Loucy (cell line): ENCODE measurements around the gene CCDC85C.

Source experiments
- H2AFZ ChIP-seq: fragments of 200-600 bp; sonication (generic); 2 replicates; pipeline ENCODE4 v1.6.0; 2016; ENCODE audit warnings: antibody characterized with exemption, mild to moderate bottlenecking, low read length, moderate library complexity
- H3F3A ChIP-seq: fragments of 200-600 bp; 2 replicates; pipeline ENCODE4 v1.6.0; 2016; ENCODE audit warnings: antibody characterized with exemption, low read depth, mild to moderate bottlenecking
- H3K27me3 ChIP-seq: fragments of 200-600 bp; sonication (generic); 2 replicates; pipeline ENCODE4 v1.6.1; 2014; ENCODE audit warnings: low read length, mild to moderate bottlenecking; ENCODE audit not compliant: insufficient read depth, poor library complexity, severe bottlenecking
- H3K36me3 ChIP-seq: fragments of 200-600 bp; sonication (generic); 2 replicates; pipeline ENCODE4 v1.6.1; 2016; ENCODE audit warnings: low read length; ENCODE audit not compliant: insufficient read depth
- H3K4me1 ChIP-seq: fragments of 200-600 bp; sonication (generic); 2 replicates; pipeline ENCODE4 v1.5.1; 2014; ENCODE audit warnings: low read length, mild to moderate bottlenecking; ENCODE audit not compliant: insufficient read depth, poor library complexity, severe bottlenecking
- H3K4me2 ChIP-seq: fragments of 200-600 bp; sonication (generic); 2 replicates; pipeline ENCODE4 v1.6.0; 2014; ENCODE audit warnings: antibody characterized with exemption, low read length, low read depth, mild to moderate bottlenecking; ENCODE audit not compliant: poor library complexity, severe bottlenecking
- H3K4me3 ChIP-seq: fragments of 200-600 bp; sonication (generic); 2 replicates; pipeline ENCODE4 v1.5.1; 2014; ENCODE audit warnings: low read length, mild to moderate bottlenecking, mixed read lengths; ENCODE audit not compliant: poor library complexity, severe bottlenecking
- H3K79me2 ChIP-seq: fragments of 200-600 bp; sonication (generic); 2 replicates; pipeline ENCODE4 v1.6.1; 2014; ENCODE audit warnings: low read length; ENCODE audit not compliant: insufficient read depth
- H3K9ac ChIP-seq: fragments of 200-600 bp; sonication (generic); 2 replicates; pipeline ENCODE4 v1.6.0; 2014; ENCODE audit warnings: mild to moderate bottlenecking, low read depth, low read length, moderate library complexity; ENCODE audit not compliant: poor library complexity, severe bottlenecking
- H3K9me2 ChIP-seq: fragments of 200-600 bp; sonication (generic); replicated peaks from 2 replicates; pipeline ENCODE4 v1.6.1; 2016; ENCODE audit warnings: low read depth, low read length, mixed read lengths
- H3K9me3 ChIP-seq: fragments of 200-600 bp; sonication (generic); 2 replicates; pipeline ENCODE4 v1.6.1; 2014; ENCODE audit warnings: mild to moderate bottlenecking, antibody characterized with exemption, low read length, low read depth; ENCODE audit not compliant: insufficient read depth
- H4K20me1 ChIP-seq: fragments of 200-600 bp; sonication (generic); 2 replicates; pipeline ENCODE4 v1.6.0; 2014; ENCODE audit warnings: antibody characterized with exemption, low read length, mild to moderate bottlenecking; ENCODE audit not compliant: insufficient read depth, poor library complexity, severe bottlenecking
- EZH2phosphoT487 ChIP-seq: fragments of 200-600 bp; IDR thresholded peaks from 2 replicates; pipeline ENCODE4 v1.6.1; 2018; ENCODE audit warnings: antibody characterized with exemption, mild to moderate bottlenecking, moderate library complexity, borderline replicate concordance
- TF ChIP-seq, protein P1 (sequence below): fragments of 200-600 bp; sonication (generic); conservative IDR thresholded peaks from 2 replicates; pipeline ENCODE4 v1.5.1; 2014; ENCODE audit warnings: mild to moderate bottlenecking, antibody characterized with exemption, low read length

The CCDC85C gene

DNA sequence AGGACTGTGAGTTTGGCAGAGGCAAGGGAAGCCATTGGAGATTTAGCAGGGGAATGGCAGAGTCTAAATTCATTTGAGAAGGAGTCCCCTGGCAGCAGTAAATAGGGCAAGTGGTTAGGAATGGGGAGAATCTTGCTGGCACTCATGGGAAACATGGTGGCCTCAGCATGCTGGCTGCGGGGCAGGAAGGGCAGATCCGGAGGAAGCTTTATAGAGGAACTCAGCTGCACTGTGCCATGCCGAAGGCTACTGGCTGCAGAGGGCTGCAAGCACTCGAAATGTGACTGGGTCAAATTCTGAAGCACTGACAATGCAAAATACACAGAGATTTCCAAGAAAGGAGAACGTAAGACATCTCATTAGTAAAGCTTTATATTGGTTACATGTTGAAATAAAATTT lies 98.9 kb downstream of the CCDC85C start:
- Histone ChIP-seq H3K4me2 (no peak overlapping the region), H3K27me3 (no peaks in the 10 kb centered on the region), H3K9ac (no peak overlapping the region), H3K79me2 (no peaks in the 10 kb centered on the region), H3K9me2 (no peaks in the 10 kb centered on the region), H2AFZ (no peak overlapping the region), H4K20me1 (peaks cover 3% of the 10 kb centered on the region), H3K4me3 (no peak overlapping the region), H3K9me3 (no peaks in the 10 kb centered on the region), H3F3A (no peaks in the 10 kb centered on the region), H3K4me1 (no peaks in the 10 kb centered on the region), H3K36me3 (peaks cover 97% of the 10 kb centered on the region; the same call in 1 of the 2 replicates)
- TF ChIP-seq, protein P1, sequence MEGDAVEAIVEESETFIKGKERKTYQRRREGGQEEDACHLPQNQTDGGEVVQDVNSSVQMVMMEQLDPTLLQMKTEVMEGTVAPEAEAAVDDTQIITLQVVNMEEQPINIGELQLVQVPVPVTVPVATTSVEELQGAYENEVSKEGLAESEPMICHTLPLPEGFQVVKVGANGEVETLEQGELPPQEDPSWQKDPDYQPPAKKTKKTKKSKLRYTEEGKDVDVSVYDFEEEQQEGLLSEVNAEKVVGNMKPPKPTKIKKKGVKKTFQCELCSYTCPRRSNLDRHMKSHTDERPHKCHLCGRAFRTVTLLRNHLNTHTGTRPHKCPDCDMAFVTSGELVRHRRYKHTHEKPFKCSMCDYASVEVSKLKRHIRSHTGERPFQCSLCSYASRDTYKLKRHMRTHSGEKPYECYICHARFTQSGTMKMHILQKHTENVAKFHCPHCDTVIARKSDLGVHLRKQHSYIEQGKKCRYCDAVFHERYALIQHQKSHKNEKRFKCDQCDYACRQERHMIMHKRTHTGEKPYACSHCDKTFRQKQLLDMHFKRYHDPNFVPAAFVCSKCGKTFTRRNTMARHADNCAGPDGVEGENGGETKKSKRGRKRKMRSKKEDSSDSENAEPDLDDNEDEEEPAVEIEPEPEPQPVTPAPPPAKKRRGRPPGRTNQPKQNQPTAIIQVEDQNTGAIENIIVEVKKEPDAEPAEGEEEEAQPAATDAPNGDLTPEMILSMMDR = no peak
- TF ChIP-seq EZH2phosphoT487 = no peak

DNA sequence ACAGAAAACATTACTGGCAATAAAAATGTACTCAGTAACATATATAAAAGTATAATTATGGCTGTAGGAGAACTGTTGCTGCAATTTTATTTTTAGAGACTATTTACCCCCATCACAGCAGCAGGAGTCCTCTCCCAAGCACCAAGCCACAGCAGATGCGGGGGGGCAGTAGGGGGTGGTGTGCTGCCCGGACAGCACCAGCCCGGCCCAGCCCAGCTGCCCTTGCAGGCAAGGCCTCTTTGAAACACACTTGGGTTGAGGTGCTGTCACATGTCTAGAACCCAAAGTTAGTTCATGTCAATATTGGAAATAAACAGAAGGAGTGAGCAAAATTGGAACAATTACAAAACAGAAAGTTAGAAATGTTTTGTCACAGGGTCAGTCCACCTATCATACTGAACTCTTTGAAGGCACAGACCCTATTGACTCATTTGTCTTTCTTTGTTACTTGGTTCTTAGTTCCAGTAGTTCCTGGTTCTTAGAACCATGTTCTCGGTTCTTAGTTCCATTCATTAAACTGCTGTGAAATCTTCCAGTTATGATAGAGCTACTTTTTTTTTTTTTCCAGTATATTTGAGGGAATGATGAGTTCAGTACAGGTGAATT lies 100.1 kb downstream of the CCDC85C start:
- no peaks in the 10 kb centered on the region for H3K9me3 ChIP-seq
- H3K9me2 ChIP-seq = no peaks in the 10 kb centered on the region
- no peak overlapping the region for H3K4me2 ChIP-seq
- H3K36me3 ChIP-seq = peaks cover 99% of the 10 kb centered on the region; the same call in 1 of the 2 replicates
- no peaks in the 10 kb centered on the region for H3K27me3 ChIP-seq
- TF ChIP-seq EZH2phosphoT487 = no peak
- TF ChIP-seq, protein P1 = no peak
- H3K4me3 ChIP-seq = no peak overlapping the region
- H4K20me1 ChIP-seq = no peaks in the 10 kb centered on the region
- no peak overlapping the region for H2AFZ ChIP-seq
- no peaks in the 10 kb centered on the region for H3K79me2 ChIP-seq
- no peaks in the 10 kb centered on the region for H3F3A ChIP-seq
- no peaks in the 10 kb centered on the region for H3K4me1 ChIP-seq
- no peak overlapping the region for H3K9ac ChIP-seq

DNA sequence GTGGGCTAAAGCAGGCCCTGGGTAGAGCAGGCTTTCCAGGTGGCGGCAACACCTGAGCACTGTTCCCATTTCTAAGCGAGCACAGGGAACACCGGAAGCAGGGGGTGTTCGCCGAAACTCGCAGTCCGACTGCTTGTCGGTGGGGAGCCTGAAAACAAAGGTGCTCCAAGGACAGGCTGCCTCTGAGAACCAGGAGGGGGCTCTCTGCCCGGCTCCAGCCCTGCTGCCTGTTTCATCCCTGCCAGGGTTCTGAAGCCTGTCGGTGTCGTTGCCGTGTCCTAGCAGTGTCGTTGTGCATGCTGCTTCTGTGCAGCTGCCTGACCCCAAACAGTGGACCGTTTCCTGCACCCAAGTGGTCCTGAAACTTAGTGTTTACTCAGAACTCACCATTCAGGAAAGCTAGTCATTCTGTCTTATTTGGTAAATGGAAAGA lies 101.0 kb downstream of the CCDC85C start:
- TF ChIP-seq, protein P1 = no peak
- TF ChIP-seq EZH2phosphoT487 = no peak
- Histone ChIP-seq H3K27me3 (no peaks in the 10 kb centered on the region), H3K4me2 (no peak overlapping the region), H2AFZ (no peak overlapping the region), H3K36me3 (peaks cover 98% of the 10 kb centered on the region; the same call in 1 of the 2 replicates), H4K20me1 (no peaks in the 10 kb centered on the region), H3K9me3 (no peaks in the 10 kb centered on the region), H3K9ac (no peak overlapping the region), H3K9me2 (no peaks in the 10 kb centered on the region), H3K4me3 (no peak overlapping the region), H3F3A (no peaks in the 10 kb centered on the region), H3K79me2 (no peaks in the 10 kb centered on the region), H3K4me1 (no peaks in the 10 kb centered on the region)
